Dendritic cell treated with granulocyte-macrophage colony-stimulating factor and Interleukin-4, amounts not matched to agents 40 ng/mL and 50 ng/mL, for 4 days (primary cell): Measurements from ENCODE around the gene SEC14L1.

Source experiments
- H3K27ac Mint-ChIP-seq: one replicate; pipeline ENCODE4 v1.8.0; 2022; ENCODE audit warnings: mild to moderate bottlenecking, mixed read lengths
- H3K27me3 Mint-ChIP-seq: one replicate; pipeline ENCODE4 v1.8.0; 2022; ENCODE audit warnings: mild to moderate bottlenecking, mixed read lengths
- H3K36me3 Mint-ChIP-seq: one replicate; pipeline ENCODE4 v1.8.0; 2022; ENCODE audit warnings: low read depth, mixed read lengths
- H3K4me1 Mint-ChIP-seq: one replicate; pipeline ENCODE4 v1.8.0; 2022; ENCODE audit warnings: low read depth, mixed read lengths
- H3K4me3 Mint-ChIP-seq: one replicate; pipeline ENCODE4 v1.8.0; 2022; ENCODE audit warnings: mild to moderate bottlenecking, moderate library complexity, mixed read lengths
- H3K9me3 Mint-ChIP-seq: one replicate; pipeline ENCODE4 v1.8.0; 2022; ENCODE audit warnings: mixed read lengths
- intact Hi-C: fragments of 100-400 bp; cut with micrococcal nuclease; formaldehyde crosslinking; loops from one replicate; pipeline ENCODE4 v1.15.0; 2022

Gene SEC14L1

DNA sequence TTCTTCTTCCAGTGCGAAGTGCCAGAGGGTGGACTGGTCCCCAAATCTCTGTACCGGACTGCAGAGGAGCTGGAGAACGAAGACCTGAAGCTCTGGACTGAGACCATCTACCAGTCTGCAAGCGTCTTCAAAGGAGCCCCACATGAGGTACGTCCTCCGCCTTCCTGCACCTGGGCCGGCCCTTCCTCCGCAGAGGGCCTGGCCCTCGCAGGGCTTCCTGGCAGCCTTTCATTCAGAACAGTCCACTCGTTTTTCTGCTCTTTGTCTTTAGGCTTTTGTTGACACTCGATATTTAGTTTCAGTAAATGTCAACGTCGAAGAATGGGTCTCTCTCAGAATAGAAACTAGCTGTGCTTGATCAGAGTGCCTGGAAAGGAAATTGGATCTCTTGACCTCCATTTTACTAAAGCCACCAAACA is 68.6 kb downstream of the SEC14L1 start:
- no peak overlapping the region for H3K27ac Mint-ChIP-seq
- no peak overlapping the region for H3K4me3 Mint-ChIP-seq
- no peaks in the 10 kb centered on the region for H3K27me3 Mint-ChIP-seq
- H3K9me3 Mint-ChIP-seq = no peaks in the 10 kb centered on the region
- H3K36me3 Mint-ChIP-seq = peaks cover 100% of the 10 kb centered on the region
- H3K4me1 Mint-ChIP-seq = peaks cover 51% of the 10 kb centered on the region
- intact Hi-C loops = no loop called here

DNA sequence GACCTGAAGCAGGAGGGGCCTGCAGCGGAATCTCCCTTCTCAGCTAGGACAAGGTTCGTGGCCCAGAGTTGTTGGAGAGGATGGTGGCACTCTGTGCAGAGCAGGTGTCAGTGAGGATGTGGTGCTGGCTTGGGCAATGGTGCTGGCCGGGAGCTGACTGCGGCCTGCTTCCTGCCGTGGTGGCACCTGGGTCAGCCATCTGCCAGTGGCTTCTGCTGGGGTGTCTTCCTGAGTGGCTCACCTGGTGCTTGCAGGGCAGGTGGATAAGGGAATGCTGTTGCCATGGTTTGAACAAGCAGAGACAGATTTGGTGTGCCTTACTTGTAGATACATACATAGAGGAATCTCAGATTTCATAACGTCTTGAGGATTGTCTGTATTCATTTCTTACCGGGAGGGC is 69.6 kb downstream of the SEC14L1 start:
- Mint-ChIP-seq H3K4me3 (no peak overlapping the region), H3K27me3 (no peaks in the 10 kb centered on the region), H3K36me3 (peaks cover 100% of the 10 kb centered on the region), H3K27ac (no peak overlapping the region), H3K9me3 (no peaks in the 10 kb centered on the region), H3K4me1 (peaks cover 50% of the 10 kb centered on the region)
- intact Hi-C loops = loop anchor here (5.0 kb wide), 1 partner anchor 37 kb away; no protein-coding TSS in a partner anchor

DNA sequence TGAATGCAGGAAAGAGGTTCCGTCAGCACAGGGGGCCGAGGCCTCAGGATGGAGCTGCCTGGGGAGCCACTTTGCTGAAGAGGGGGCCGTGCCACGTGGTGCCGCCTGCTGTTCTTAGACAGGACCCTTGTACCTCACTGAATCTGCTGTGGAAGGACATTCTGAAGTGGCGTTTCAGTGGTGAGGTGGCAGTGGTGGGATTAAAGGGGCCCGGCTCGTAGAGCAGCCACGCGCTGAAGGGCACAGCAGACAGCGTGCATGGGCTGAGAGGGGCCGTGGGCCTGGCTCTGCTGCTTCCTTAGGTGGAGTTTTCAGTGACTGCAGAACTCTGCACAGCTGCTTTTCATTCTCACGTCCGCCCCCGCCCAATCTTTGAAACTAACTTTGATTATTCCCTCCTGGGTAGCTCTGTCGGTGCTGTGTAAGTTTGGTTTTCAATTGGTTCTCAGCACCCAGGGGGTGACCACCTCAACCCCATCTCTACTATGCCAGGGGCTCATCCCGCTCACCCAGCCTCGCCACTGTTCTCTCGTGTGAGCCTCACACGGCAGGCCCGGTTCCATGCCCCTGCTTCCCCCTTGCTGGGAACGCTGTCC is 70.3 kb downstream of the SEC14L1 start:
- Mint-ChIP-seq H3K4me3 (no peak overlapping the region), H3K4me1 (peaks cover 43% of the 10 kb centered on the region), H3K27me3 (no peaks in the 10 kb centered on the region), H3K36me3 (peaks cover 100% of the 10 kb centered on the region), H3K9me3 (no peaks in the 10 kb centered on the region), H3K27ac (no peak overlapping the region)
- intact Hi-C loops = loop anchor here (5.0 kb wide), 1 partner anchor 36 kb away; no protein-coding TSS in a partner anchor

DNA sequence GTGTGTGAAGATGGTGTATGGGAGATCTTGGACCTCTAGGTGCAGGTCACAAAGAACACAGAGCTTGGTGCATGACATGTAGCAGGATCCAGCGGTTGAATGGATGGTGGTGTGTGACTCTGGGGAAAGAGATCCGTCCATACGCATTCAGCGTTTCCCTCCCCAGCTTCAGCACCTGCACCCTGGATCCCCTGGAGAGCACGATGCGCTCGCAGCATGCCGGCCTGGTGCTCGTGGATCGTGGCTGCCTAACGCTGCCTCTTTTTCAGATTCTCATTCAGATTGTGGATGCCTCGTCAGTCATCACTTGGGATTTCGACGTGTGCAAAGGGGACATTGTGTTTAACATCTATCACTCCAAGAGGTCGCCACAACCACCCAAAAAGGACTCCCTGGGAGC is 70.9 kb downstream of the SEC14L1 start:
- Mint-ChIP-seq H3K36me3 (peaks cover 100% of the 10 kb centered on the region), H3K9me3 (no peaks in the 10 kb centered on the region), H3K4me1 (peaks cover 37% of the 10 kb centered on the region), H3K4me3 (no peak overlapping the region), H3K27me3 (no peaks in the 10 kb centered on the region), H3K27ac (peak overlapping the region; percentile 57)
- intact Hi-C loops = loop anchor here (5.0 kb wide), 1 partner anchor 36 kb away; no protein-coding TSS in a partner anchor

DNA sequence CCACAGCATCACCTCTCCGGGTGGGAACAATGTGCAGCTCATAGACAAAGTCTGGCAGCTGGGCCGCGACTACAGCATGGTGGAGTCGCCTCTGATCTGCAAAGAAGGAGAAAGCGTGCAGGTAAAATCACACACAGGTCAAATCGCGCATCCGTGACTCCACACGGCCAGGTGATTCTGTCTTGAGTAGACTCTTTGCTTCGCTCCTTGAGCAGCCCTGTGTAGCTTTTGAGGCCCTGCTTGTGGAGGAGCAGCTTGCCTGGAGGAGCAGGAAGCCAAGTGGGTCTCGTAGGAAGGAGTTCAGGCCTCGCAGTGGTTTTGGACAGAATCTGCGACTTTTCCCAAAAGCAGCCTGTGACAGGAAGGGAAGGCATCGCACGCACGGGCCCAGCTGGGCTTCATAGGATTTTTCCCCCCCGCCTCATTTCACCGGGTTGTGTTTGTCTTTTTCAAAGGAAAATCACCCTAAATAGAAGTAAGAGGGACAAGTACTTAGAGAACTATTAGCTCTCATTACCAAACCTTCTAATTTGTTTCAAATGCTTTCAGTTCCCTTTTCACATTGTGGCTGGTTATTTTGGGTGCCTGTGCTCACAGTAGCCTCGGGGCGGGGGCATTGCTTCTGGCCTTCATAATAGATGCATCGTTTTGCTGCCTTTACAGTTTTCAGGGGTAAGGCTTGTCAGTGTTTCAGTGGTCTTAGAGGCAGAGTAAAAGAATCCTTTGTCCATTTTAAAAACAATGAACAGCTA is 71.5 kb downstream of the SEC14L1 start:
- H3K36me3 Mint-ChIP-seq = peaks cover 100% of the 10 kb centered on the region
- H3K4me1 Mint-ChIP-seq = peaks cover 35% of the 10 kb centered on the region
- no peaks in the 10 kb centered on the region for H3K9me3 Mint-ChIP-seq
- H3K4me3 Mint-ChIP-seq = no peak overlapping the region
- H3K27me3 Mint-ChIP-seq = no peaks in the 10 kb centered on the region
- peak overlapping the region; percentile 57 for H3K27ac Mint-ChIP-seq
- intact Hi-C loops = loop anchor here (5.0 kb wide), 1 partner anchor 35 kb away; no protein-coding TSS in a partner anchor

DNA sequence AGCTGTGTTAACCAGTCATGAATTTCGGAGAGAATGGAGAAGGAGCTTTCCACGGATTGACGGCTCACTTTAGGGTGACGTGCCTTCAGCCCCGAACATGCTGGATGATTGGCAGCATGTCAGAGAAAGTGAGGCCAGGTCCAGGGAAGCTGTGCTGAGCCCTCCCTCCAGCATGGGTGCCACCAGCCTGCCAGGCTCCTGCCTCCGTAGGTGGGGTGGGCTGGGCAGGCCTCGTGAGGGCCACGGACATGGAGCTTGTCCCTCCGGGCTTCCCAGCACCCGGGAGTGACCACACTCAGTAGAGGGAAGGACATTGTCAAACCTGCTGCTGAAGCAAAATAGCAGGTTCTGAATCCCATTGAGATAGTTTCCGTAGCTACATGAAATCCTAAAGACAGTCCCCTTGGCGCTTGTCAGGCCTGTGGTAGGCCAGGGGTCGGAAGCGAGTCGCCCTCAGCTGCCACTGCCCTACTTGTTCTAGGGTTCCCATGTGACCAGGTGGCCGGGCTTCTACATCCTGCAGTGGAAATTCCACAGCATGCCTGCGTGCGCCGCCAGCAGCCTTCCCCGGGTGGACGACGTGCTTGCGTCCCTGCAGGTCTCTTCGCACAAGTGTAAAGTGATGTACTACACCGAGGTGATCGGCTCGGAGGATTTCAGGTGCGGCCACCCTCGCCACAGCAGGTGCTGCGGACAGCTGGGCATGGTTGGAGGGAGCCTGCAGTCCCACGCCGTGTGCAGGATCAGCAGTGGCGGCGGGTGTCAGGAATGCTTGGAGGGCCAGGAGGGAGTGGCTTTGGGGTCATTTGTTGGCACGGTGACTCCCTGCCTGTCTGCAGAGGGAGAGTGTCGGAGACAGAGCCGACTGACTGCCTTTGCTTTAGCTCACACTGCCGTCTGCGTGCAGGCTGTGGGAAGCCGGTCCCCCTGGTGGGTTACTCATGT is 72.3 kb downstream of the SEC14L1 start:
- peaks cover 100% of the 10 kb centered on the region for H3K36me3 Mint-ChIP-seq
- peaks cover 35% of the 10 kb centered on the region for H3K4me1 Mint-ChIP-seq

DNA sequence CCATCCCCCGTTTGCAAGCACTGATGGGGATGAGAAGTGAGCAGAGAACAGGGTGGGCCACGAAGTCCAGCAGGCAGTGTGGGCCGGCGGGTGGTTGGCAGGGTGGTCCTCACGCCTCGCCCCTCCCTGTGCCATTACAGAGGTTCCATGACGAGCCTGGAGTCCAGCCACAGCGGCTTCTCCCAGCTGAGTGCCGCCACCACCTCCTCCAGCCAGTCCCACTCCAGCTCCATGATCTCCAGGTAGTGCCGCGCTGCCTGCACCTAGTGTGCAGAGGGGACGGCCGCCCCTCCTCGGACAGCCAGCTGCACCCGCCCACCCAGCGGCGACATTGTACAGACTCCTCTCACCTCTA is 73.0 kb downstream of the SEC14L1 start:
- H3K27me3 Mint-ChIP-seq = no peaks in the 10 kb centered on the region
- no peak overlapping the region for H3K27ac Mint-ChIP-seq
- no peak overlapping the region for H3K4me3 Mint-ChIP-seq
- intact Hi-C loops = loop anchor here (5.0 kb wide), 1 partner anchor 34 kb away; no protein-coding TSS in a partner anchor
- peaks cover 35% of the 10 kb centered on the region for H3K4me1 Mint-ChIP-seq
- H3K36me3 Mint-ChIP-seq = peaks cover 100% of the 10 kb centered on the region
- no peaks in the 10 kb centered on the region for H3K9me3 Mint-ChIP-seq

More for the DNA sequence above, 72.3 kb downstream of the SEC14L1 start:
- peak overlapping the region; percentile 57 for H3K27ac Mint-ChIP-seq
- H3K9me3 Mint-ChIP-seq = no peaks in the 10 kb centered on the region
- intact Hi-C loops = loop anchor here (5.0 kb wide), 1 partner anchor 34 kb away; no protein-coding TSS in a partner anchor
- no peaks in the 10 kb centered on the region for H3K27me3 Mint-ChIP-seq
- no peak overlapping the region for H3K4me3 Mint-ChIP-seq

DNA sequence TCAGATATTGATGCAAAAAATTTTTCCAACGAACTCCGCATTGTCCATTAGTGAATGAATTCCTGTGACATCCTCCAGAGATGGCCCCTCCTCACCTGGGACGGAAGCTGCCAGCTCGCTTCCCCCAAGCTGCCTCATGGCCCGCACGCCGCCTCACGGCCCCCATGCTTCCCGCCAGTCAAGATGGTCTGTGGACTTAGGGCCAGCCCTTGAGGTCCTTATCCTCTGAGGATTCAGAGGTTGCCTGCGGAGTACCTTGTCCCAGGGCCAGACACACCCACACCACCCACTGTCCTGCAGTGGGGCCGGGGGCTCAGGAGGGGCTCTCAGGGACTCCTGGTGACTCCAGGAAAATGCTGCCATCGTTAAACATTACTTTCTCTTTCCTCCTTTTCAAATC is 73.6 kb downstream of the SEC14L1 start:
- no peak overlapping the region for H3K4me3 Mint-ChIP-seq
- no peaks in the 10 kb centered on the region for H3K9me3 Mint-ChIP-seq
- peaks cover 100% of the 10 kb centered on the region for H3K36me3 Mint-ChIP-seq
- H3K4me1 Mint-ChIP-seq = peaks cover 35% of the 10 kb centered on the region
- H3K27me3 Mint-ChIP-seq = no peaks in the 10 kb centered on the region
- intact Hi-C loops = loop anchor here (5.0 kb wide), 1 partner anchor 33 kb away; no protein-coding TSS in a partner anchor
- H3K27ac Mint-ChIP-seq = no peak overlapping the region

DNA sequence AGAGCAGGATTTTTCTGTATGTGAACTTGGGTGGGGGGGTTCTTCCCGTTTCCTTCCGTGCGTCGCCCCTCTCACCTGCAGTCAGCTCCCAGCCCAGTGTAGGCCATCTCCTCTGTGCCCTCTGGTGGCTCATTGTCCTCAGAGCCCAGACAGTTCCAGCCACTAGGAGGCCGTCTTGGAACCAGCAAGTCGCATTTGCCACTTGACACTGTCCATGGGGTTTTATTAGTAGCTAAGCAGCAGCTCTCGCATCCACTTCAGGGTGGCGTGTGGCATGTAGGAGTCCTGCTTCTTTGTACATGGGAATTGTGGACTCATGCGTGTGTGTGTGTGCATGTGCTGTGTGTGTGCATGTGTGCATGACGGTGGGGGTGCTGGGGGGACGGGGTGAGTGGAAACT is 74.0 kb downstream of the SEC14L1 start:
- H3K36me3 Mint-ChIP-seq = peaks cover 100% of the 10 kb centered on the region
- H3K9me3 Mint-ChIP-seq = no peaks in the 10 kb centered on the region
- H3K4me3 Mint-ChIP-seq = no peak overlapping the region
- intact Hi-C loops = loop anchor here (5.0 kb wide), 1 partner anchor 33 kb away; no protein-coding TSS in a partner anchor
- H3K27me3 Mint-ChIP-seq = no peaks in the 10 kb centered on the region
- H3K4me1 Mint-ChIP-seq = peaks cover 35% of the 10 kb centered on the region
- no peak overlapping the region for H3K27ac Mint-ChIP-seq

DNA sequence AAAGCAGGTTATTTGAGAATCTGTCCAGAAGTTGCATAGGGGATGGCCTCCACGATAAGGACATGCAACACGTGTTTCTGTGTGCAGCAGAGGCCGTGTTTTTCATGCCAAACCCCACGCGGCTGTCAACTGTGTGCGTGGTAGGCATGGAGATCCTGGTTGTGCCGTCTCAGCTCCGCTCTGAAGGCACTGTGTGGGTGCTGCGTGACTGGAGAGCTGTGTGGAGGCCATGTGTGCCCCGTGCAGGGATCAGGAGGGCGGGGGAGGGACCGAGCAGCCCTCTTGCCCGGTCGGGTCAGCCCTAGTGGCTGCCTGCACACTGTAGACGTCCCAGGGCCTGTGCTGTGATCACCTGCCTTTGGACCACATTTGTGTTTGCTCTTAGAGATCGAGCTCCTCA is 74.5 kb downstream of the SEC14L1 start:
- H3K4me3 Mint-ChIP-seq = no peak overlapping the region
- H3K4me1 Mint-ChIP-seq = peaks cover 30% of the 10 kb centered on the region
- no peaks in the 10 kb centered on the region for H3K9me3 Mint-ChIP-seq
- H3K36me3 Mint-ChIP-seq = peaks cover 100% of the 10 kb centered on the region
- no peak overlapping the region for H3K27ac Mint-ChIP-seq
- H3K27me3 Mint-ChIP-seq = no peaks in the 10 kb centered on the region
- intact Hi-C loops = no loop called here

DNA sequence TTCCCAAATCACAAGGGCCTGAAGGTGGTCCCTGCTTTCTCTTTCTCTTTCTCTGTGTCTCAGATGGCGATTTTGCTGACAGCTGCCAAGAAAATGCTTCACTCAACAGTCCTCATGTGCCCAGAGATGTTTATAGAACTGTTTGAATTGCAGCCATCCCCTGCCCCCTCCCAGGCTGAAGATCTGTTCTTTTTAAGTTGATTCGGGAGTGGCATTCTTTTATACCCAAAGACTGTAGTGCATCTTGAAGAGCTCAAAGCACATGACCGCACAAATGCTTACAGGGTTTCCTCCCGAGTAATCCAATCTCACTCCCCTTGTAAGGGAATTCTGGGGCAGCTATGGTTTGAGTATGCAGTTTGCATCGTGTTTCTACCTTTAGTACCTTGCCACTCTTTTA is 75.7 kb downstream of the SEC14L1 start:
- intact Hi-C loops = no loop called here
- H3K4me1 Mint-ChIP-seq = peaks cover 18% of the 10 kb centered on the region
- no peak overlapping the region for H3K27ac Mint-ChIP-seq
- H3K4me3 Mint-ChIP-seq = no peak overlapping the region
- H3K9me3 Mint-ChIP-seq = no peaks in the 10 kb centered on the region
- no peaks in the 10 kb centered on the region for H3K27me3 Mint-ChIP-seq
- peaks cover 99% of the 10 kb centered on the region for H3K36me3 Mint-ChIP-seq

DNA sequence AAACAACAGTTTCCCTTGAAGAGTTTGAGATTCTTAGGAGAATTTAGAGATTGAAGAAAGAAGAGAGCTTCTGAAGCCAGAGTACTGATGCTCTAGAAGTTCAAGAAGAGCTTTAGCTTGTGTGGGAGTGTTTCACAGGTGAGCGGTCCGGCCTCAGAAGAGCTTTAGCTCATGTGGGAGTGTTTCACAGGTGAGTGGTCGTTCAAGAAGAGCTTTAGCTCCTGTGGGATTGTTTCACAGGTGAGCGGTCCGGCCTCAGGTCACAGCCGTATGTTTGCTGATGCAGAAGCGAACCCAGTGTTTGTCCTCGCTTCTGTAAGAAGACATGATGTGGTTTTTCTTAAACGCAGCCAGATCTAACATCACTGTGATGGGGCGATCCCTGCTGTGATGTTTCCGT is 76.4 kb downstream of the SEC14L1 start:
- H3K27ac Mint-ChIP-seq = no peak overlapping the region
- no peak overlapping the region for H3K4me3 Mint-ChIP-seq
- H3K9me3 Mint-ChIP-seq = no peaks in the 10 kb centered on the region
- intact Hi-C loops = no loop called here
- peaks cover 12% of the 10 kb centered on the region for H3K4me1 Mint-ChIP-seq
- H3K36me3 Mint-ChIP-seq = peaks cover 97% of the 10 kb centered on the region
- H3K27me3 Mint-ChIP-seq = no peaks in the 10 kb centered on the region

DNA sequence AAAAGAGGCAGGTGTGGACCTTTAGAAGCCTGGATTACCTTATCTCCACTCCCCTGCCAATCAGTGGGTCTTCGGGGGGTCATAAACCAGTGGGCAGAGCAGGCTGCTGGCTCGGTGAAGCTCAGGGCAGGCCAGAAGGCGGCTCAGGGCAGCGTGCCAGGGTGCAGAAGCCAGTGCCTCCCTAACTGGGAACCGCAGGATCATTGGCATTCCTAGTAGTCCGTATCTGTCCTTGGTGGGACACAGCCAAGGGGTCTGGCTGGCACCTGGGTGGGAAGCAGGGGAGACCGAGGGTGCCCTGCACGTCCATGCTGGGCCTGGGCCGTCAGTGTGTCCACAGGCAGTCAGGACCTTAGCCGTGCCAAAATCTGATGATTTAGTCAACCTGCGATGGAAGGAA is 76.8 kb downstream of the SEC14L1 start:
- no peaks in the 10 kb centered on the region for H3K9me3 Mint-ChIP-seq
- intact Hi-C loops = no loop called here
- no peak overlapping the region for H3K27ac Mint-ChIP-seq
- peaks cover 7% of the 10 kb centered on the region for H3K4me1 Mint-ChIP-seq
- H3K36me3 Mint-ChIP-seq = peaks cover 93% of the 10 kb centered on the region
- H3K4me3 Mint-ChIP-seq = no peak overlapping the region
- H3K27me3 Mint-ChIP-seq = no peaks in the 10 kb centered on the region
